RWPE2 (cell line): ENCODE data around the gene DUSP7.
A peak's percentile ranks its signal among the peaks of the same experiment; 100 is the strongest.
"Not testable (repeated sequence)": the region's sequence is repeated elsewhere in the genome, so short reads cannot be mapped to it uniquely, and the experiment has no call there.

Experiments
- ATAC-seq: fragments of 200-7000 bp; cut with Tn5 transposase; 3 replicates; pipeline ENCODE4 v1.9.1; 2021; ENCODE audit warnings: low read depth
- DNase-seq: peaks from one replicate; pipeline ENCODE4 v3.0.0-alpha.2; 2020; ENCODE audit warnings: low spot score
- H3K27ac ChIP-seq: fragments of 450-650 bp; 2 replicates; pipeline ENCODE4 v1.5.1; 2017; ENCODE audit warnings: mild to moderate bottlenecking; ENCODE audit not compliant: poor library complexity, severe bottlenecking
- H3K27me3 ChIP-seq: fragments of 250-450 bp; sonication (Bioruptor Pico); 2 replicates; pipeline ENCODE4 v1.5.1; 2021; ENCODE audit warnings: mild to moderate bottlenecking, moderate library complexity; ENCODE audit not compliant: insufficient read depth, poor library complexity, severe bottlenecking
- H3K36me3 ChIP-seq: fragments of 250-450 bp; sonication (Bioruptor Pico); 2 replicates; pipeline ENCODE4 v1.5.1; 2020; ENCODE audit warnings: low read depth, mild to moderate bottlenecking, moderate library complexity
- H3K4me1 ChIP-seq: fragments of 250-450 bp; sonication (Bioruptor Pico); 2 replicates; pipeline ENCODE4 v1.5.1; 2021; ENCODE audit warnings: mild to moderate bottlenecking, moderate library complexity; ENCODE audit not compliant: insufficient read depth, poor library complexity, severe bottlenecking
- H3K4me3 ChIP-seq: fragments of 250-450 bp; sonication (Bioruptor Pico); 2 replicates; pipeline ENCODE4 v1.5.1; 2021; ENCODE audit warnings: mild to moderate bottlenecking, moderate library complexity; ENCODE audit not compliant: severe bottlenecking
- H3K9me3 ChIP-seq: fragments of 250-450 bp; sonication (Bioruptor Pico); 2 replicates; pipeline ENCODE4 v1.5.1; 2021; ENCODE audit warnings: mild to moderate bottlenecking, moderate library complexity; ENCODE audit not compliant: severe bottlenecking
- TF ChIP-seq, protein P1 (sequence below): fragments of 450-650 bp; IDR thresholded peaks from one replicate; pipeline ENCODE4 v1.5.1; 2017; ENCODE audit warnings: mild to moderate bottlenecking, moderate library complexity; ENCODE audit not compliant: poor library complexity, severe bottlenecking

DUSP7 gene

DNA sequence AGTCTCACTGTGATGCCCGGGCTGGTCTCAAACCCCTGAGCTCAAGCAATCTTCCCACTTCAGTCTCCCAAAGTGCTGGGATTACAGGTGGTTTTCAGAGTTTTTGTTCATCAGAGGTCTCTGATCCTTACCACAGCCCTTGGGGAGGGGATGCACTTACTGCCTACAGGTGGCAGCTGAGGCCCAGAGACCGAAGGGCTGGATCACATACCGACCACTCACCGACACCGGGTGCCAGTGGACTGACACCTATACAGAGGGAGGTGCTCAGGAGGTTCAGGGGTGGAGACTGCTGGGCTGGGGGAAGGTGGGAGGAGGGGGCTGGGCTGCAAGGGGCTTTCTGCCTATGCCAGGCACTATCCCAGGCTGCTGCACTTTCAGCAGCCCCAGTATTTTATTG is 19.5 kb downstream of the DUSP7 start:
- ATAC-seq = peak; percentile 60
- peaks cover 22% of the 10 kb centered on the region for H3K4me1 ChIP-seq
- no peaks in the 10 kb centered on the region for H3K36me3 ChIP-seq
- no peaks in the 10 kb centered on the region for H3K27me3 ChIP-seq
- H3K27ac ChIP-seq = peak overlapping the region; percentile 62
- H3K4me3 ChIP-seq = no peak overlapping the region
- TF ChIP-seq, protein P1, sequence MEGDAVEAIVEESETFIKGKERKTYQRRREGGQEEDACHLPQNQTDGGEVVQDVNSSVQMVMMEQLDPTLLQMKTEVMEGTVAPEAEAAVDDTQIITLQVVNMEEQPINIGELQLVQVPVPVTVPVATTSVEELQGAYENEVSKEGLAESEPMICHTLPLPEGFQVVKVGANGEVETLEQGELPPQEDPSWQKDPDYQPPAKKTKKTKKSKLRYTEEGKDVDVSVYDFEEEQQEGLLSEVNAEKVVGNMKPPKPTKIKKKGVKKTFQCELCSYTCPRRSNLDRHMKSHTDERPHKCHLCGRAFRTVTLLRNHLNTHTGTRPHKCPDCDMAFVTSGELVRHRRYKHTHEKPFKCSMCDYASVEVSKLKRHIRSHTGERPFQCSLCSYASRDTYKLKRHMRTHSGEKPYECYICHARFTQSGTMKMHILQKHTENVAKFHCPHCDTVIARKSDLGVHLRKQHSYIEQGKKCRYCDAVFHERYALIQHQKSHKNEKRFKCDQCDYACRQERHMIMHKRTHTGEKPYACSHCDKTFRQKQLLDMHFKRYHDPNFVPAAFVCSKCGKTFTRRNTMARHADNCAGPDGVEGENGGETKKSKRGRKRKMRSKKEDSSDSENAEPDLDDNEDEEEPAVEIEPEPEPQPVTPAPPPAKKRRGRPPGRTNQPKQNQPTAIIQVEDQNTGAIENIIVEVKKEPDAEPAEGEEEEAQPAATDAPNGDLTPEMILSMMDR = peak; percentile 46
- no peak for DNase-seq
- no peaks in the 10 kb centered on the region for H3K9me3 ChIP-seq

DNA sequence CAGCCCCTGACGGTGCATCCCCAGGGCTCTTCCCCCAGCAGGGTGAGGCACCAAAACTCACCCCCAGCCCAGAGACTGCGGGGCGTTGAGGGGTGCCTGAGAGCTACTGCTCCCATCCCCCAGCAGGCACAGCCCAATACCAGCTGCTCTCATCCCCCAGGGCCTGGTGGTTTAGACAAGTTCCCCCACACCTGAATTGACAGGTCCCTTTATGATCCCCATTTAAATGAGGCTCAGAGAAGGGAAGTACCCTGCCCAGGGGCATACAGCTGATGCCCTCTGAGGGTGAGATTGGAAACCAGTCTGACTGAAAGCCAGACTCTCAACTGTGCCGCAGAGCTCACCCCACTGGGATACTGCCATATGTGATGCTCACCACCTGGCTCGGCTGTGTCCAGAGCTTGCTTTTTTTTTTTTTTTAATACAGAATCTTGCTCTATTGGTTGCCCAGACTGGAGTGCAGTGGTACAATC is 20.1 kb downstream of the DUSP7 start:
- DNase-seq = no peak
- no peak for ATAC-seq
- TF ChIP-seq, protein P1 = no peak

DNA sequence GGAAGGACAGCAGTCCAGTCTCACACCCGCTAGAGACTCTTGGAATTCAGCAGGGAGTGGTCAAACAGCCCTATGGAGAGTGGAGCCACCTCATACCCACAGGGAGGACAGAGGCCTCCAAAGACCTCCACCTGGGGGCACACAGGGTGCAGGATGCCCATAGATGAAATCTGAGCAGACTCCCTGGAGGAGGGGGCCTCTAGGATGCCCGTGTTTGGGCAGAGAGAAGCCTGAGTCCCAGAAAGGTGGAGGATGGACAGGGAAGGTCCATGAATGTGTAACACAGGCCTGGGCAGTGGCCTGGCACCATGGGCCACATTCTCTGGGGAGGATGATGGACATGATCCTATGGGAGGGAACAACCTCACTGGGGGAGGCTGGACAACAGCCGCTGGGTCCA is 21.7 kb downstream of the DUSP7 start:
- H3K27ac ChIP-seq = no peak overlapping the region
- H3K36me3 ChIP-seq = no peaks in the 10 kb centered on the region
- no peaks in the 10 kb centered on the region for H3K27me3 ChIP-seq
- TF ChIP-seq, protein P1 = no peak
- DNase-seq = no peak
- H3K4me3 ChIP-seq = no peak overlapping the region
- no peak for ATAC-seq
- peaks cover 21% of the 10 kb centered on the region for H3K4me1 ChIP-seq
- no peaks in the 10 kb centered on the region for H3K9me3 ChIP-seq

More for the DNA sequence above, 20.1 kb downstream of the DUSP7 start:
- H3K4me1 ChIP-seq = peaks cover 22% of the 10 kb centered on the region
- no peak overlapping the region for H3K4me3 ChIP-seq
- no peaks in the 10 kb centered on the region for H3K36me3 ChIP-seq
- H3K9me3 ChIP-seq = no peaks in the 10 kb centered on the region
- no peaks in the 10 kb centered on the region for H3K27me3 ChIP-seq
- no peak overlapping the region for H3K27ac ChIP-seq

DNA sequence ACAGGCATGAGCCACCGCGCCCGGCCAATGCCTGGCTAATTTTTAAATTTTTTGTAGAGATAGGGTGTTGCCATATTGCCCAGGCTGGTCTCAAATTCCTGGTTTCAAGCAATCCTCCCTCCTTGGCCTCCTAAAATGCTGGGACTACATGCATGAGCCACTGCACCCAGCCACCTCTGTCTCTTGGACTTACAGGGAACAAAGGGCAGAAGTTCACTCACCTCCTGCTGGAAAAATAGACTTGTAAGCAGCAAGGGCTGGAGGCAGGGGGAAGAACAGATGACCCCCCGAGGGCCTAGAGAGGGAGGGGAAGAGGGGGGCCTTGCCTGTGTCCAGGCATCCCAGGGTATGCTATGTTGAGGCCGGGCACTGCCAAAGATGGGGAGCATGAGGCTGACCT is 22.2 kb downstream of the DUSP7 start:
- Histone ChIP-seq H3K36me3 (no peaks in the 10 kb centered on the region), H3K27me3 (no peaks in the 10 kb centered on the region), H3K4me1 (peaks cover 19% of the 10 kb centered on the region), H3K9me3 (no peaks in the 10 kb centered on the region), H3K4me3 (no peak overlapping the region), H3K27ac (no peak overlapping the region)
- TF ChIP-seq, protein P1 = no peak
- no peak for ATAC-seq
- DNase-seq = no peak

DNA sequence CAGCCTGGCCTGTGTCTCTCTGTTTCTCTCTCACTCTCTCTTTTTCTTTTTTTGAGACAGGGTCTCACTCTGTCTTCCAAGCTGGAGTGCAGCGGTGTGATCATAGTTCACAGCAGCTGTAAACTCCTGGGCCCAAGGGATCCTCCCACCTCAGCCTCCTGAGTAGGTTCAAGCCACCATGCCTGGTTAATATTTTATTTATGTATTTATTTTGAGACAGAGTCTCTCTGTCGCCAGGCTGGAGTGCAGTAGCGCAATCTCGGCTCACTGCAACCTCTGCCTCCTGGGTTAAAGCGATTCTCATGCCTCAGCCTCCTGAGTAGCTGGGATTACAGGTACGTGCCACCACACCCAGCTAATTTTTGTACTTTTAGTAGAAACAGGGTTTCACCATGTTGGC is 22.6 kb downstream of the DUSP7 start:
- H3K36me3 ChIP-seq, H3K27ac ChIP-seq, H3K9me3 ChIP-seq, H3K4me3 ChIP-seq, ATAC-seq, H3K27me3 ChIP-seq, DNase-seq: not testable (repeated sequence)
- peaks cover 16% of the 10 kb centered on the region for H3K4me1 ChIP-seq
